GM12892 (cell line): ENCODE data around the gene UBR3.

ENCODE experiments used
- POLR2A ChIP-seq: IDR thresholded peaks from 2 replicates; pipeline ENCODE4 v1.6.1; 2011; ENCODE audit warnings: low read depth, low read length, control low read depth
- POLR2AphosphoS5 ChIP-seq: IDR thresholded peaks from 2 replicates; pipeline ENCODE4 v1.6.1; 2011; ENCODE audit warnings: low read depth, low read length, control low read depth
- TAF1 ChIP-seq: IDR thresholded peaks from 2 replicates; pipeline ENCODE4 v1.6.1; 2011; ENCODE audit warnings: low read depth, mild to moderate bottlenecking, control low read depth, low read length, borderline replicate concordance

DNA sequence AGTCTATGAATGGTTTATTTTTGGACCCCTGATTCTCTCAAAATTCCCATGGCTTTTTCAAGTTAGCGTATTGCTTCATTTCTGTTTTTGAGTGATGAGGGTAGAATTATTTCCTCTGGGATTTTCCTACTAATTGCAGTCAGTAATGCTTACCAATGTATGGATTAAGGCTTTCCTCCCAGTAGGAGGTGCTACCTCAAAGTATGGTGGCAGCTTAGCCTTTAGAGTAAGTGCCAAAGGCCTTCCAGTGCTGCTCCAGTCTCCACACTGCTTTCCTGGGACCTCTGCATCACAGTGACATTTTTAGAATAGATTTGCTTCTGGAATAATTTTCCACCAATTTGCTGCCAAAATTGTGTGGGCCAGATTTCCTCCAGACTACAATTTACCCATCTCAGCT lies 44.7 kb upstream of the UBR3 start:
- no peak for TF ChIP-seq POLR2A
- no peak for TF ChIP-seq POLR2AphosphoS5
- no peak for TF ChIP-seq TAF1
